ENCODE measurements around the gene ZNF286A.
"Not testable (repeated sequence)": the region's sequence is repeated elsewhere in the genome, so short reads cannot be mapped to it uniquely, and the experiment has no call there.

The ZNF286A gene

DNA sequence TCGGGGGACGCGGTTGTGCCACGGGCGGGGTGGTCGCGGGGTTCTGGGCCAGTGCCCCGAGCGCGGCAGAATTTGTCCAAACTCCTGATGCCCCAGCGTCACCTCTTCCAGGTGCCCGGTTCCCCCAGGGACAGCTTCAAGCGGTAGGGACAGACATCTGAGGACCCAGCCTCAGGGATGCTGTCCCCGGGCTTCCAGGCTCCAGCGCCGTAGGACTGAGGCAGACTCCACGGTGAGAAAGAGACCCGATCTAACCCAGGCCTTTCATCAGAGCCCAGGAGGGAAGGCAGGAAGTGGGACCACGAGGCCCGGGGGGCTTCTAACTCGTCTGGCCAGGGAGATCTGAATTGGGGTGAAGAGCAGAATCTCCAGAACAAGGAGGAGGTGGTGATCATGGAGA, 385 bp downstream of the ZNF286A start:
- DNase-seq (ENCODE audit: low read depth in 2 of 2), result not testable (repeated sequence)

- not testable (repeated sequence) for DNase-seq (ENCODE audit: low read depth in 2 of 2)
These were observed 4.7 kb downstream of the ZNF286A start for GRCh38 chr17:15704239-15704638.

- DNase-seq (ENCODE audit: low read depth in 2 of 2), result not testable (repeated sequence)
These were observed 5.3 kb downstream of the ZNF286A start for GRCh38 chr17:15704813-15705212.

- DNase-seq (ENCODE audit: low read depth in 2 of 2), result not testable (repeated sequence)
These were observed 9.3 kb downstream of the ZNF286A start for GRCh38 chr17:15708879-15709278.

DNA sequence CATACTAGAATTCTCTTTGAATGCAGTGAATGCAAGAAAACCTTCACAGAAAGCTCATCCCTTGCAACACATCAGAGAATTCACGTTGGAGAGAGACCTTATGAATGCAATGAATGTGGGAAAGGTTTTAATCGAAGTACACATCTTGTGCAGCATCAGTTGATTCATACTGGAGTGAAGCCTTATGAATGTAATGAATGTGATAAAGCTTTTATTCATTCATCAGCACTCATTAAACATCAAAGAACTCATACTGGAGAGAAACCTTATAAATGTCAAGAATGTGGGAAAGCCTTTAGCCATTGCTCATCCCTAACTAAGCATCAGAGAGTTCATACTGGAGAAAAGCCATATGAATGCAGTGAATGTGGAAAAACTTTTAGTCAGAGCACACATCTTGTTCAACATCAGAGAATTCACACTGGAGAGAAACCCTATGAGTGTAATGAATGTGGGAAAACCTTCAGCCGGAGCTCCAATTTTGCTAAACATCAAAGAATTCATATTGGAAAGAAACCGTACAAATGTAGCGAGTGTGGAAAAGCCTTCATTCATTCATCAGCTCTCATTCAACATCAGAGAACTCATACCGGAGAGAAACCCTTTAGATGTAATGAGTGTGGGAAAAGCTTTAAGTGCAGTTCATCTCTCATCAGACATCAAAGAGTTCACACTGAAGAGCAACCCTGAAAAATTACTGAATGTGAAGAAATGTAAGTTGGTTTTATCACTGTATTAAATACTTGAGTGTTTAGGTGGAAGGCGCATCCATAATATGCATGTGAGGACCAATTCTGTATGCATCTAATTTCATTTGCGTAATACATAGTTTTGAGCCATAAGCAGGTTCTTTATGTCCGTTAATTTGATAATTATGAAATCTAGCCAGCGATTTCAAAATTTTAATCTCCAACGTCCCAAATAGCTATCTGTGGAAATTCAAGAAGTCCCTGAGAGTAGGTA, 17.3 kb downstream of the ZNF286A start:
- not testable (repeated sequence) for DNase-seq (ENCODE audit: low read depth in 2 of 2)

- not testable (repeated sequence) for DNase-seq (ENCODE audit: low read depth in 2 of 2)
These were observed 31.0 kb downstream of the ZNF286A start for GRCh38 chr17:15730535-15730934.

- DNase-seq (ENCODE audit: low read depth in 2 of 2), result not testable (repeated sequence)
These were observed 32.3 kb downstream of the ZNF286A start, which contains the start of gene TBC1D26 for GRCh38 chr17:15731900-15732299. TSS of gene TBC1D26 (plus strand) at chr17:15732283. CDS start at chr17:15735349, 3,066 bp downstream.

GRCh38 chr17:15733174-15733789, 33.7 kb downstream of the ZNF286A start:
- not testable (repeated sequence) for DNase-seq (ENCODE audit: low read depth in 2 of 2)

- not testable (repeated sequence) for DNase-seq (ENCODE audit: low read depth in 2 of 2)
These were observed 37.0 kb downstream of the ZNF286A start for GRCh38 chr17:15736578-15736977.

DNA sequence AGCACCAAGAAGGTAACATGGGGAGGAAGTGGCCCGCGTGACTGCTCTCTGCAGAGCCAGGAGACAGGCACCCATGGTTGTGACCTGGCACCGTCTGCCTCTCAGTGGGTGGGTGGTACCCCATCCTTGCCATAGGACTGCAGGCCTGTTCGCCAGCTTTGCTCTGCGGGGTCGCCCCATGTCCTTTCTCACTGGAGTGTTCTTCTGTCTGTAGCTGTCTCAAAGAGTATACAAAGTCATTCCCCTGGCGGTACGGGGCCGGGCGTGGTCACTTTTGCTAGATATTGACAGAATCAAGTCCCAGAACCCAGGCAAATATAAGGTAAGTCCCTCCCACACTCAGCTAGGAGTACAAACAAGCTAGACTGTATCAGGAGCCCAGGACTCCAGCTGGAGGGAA, 38.5 kb downstream of the ZNF286A start:
- DNase-seq (ENCODE audit: low read depth in 2 of 2), result no peak

DNA sequence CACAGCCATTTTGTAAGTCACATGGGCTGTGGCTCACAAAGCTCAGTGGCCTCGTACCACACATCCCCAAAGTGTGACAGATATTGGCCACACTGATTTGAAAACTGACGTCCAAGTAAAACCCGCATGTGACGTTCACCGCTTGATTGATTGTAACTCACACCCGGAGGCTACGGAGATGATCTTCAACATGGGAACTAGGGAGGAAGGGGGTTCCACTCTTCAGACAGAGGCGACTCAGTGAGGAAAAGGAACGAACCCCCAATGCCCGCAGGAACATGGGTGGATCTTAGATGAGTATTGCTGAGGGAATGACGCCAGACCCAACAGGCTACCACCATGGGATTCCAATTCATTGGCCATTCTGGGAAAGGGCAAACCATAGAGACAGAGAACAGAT, 39.7 kb downstream of the ZNF286A start:
- DNase-seq (ENCODE audit: low read depth in 2 of 2), result not testable (repeated sequence)

DNA sequence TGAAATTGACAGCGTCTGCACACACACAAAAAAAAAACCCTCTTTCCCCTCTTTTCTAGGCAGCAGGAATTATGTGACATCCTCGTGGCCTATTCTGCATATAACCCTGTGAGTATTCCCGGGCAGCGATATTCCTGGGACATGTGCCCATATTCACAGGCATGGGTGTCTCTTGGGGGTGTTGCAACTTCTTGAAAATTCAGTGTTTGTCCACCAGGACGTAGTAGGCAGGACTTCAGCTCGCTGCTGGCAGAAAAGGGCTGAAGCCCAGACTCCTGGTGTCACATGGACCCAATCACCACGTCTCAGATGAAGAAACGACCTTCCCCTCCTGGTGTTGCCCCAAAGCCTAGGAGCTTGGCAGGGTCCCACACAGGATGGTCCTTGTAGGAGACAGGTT, 40.5 kb downstream of the ZNF286A start:
- not testable (repeated sequence) for DNase-seq (ENCODE audit: low read depth in 2 of 2)

DNA sequence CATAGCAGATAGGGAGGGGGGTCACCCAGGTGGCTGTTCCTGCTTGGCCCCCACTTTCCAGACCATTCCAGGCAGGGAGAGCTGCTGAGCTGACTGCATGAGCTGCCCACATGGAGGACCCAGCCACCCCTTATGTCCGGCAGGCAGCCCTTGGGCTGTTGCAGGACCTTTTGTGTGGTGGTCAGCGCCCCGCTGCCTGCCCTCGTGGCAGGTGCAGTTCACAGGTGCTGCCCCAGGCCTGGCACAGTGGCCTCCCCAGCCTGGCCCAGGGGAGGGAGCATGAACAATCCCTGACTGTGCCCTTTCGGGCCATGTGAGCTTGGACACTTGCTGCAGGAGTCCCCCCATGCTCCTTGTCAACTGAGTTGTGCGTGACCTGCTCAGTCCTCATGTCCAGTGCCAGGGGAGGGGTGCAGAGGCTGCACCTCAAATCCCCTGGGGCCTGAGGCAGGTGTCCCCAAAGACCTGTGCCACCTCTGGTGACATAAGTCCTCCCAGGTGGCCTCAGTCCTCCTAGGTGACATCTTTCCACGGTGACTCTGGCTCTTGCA, 41.1 kb downstream of the ZNF286A start:
- DNase-seq (ENCODE audit: low read depth in 2 of 2), result no peak

GRCh38 chr17:15741624-15742023, 42.1 kb downstream of the ZNF286A start:
- no peak for DNase-seq (ENCODE audit: low read depth in 2 of 2)

DNA sequence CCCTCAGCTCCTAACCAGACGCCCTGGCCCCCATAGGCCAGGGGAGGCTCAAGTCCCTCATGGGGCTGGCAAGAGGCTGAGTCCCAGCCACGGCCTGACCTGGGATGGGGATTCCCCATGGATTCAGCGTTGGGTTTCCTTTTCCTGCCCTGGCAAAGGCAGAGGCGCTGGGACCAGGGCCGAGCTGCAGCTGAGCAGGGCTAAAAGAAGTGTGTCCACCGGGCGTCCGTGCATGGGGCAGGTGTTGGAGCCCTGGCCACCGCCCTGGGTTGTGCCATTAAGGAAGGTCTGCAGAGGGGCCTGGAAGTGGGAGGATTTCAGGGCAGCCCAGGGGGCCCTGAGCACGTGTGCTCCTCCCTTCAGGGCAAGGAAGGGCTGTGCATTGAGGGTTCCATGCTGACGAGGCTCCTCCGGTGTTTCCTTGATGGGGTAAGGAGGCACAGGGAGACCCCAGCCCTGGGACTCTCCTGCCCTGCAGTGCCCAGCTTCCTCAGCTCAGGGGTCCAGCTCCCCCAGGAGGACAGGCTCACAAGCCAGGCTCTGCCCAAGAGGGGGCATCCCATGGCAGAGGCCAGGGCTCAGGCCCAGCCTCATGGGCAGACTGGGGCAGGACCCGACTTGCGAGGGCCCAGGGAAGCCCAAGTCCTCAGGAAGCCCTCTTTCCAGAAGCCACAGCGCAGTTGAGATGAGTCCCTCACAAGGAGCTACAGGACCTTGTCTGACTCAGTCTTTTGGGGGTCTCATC, 42.7 kb downstream of the ZNF286A start:
- DNase-seq (ENCODE audit: low read depth in 2 of 2), result no peak

DNA sequence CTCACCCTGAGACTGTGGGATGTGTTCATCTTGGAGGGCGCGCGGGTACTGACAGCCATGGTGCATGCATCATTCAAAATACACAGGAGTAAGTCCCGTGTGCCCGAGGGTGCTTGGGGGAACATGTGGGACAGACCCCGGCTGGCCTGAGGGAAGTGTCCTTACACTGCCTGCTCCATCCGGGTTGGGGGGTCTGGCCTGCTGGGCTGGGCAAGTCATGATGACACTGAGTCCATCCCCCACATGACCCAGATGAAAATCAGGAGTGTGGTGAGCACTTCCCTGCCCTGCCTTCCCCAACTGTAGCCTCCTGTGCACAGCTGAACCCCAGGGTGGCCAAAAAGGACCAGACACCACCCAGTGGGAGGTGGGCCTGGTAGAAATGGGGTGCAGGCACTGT, 43.4 kb downstream of the ZNF286A start:
- no peak for DNase-seq (ENCODE audit: low read depth in 2 of 2)

DNA sequence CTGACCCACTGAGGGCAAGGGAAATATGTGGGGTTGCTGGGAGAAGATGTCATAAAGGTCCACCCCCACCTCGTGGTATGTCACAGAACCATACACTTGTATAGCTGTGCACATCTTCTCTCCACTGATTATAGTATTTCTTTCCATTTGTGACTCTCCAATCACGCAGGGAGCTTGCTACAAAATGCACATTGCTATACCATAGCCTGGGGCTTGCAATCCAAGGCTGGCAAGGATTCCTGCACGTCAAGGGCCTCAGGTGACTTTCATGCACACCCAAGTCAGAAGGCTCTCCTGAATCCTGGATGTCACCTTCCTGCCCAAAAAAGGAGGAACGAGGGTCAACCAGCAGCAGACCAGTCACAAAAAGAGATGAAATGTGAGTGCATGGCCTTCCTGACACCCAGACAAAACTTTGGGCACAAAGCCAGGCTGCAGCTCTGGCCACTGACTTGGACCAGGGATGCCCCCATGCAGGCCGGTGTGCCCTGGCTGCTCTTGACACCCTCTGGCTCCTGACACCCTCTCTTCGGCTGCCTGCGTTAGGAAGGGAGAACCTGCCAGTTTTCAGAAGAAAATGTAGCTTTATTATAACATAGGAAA, 44.6 kb downstream of the ZNF286A start:
- DNase-seq (ENCODE audit: low read depth in 2 of 2), result no peak

DNA sequence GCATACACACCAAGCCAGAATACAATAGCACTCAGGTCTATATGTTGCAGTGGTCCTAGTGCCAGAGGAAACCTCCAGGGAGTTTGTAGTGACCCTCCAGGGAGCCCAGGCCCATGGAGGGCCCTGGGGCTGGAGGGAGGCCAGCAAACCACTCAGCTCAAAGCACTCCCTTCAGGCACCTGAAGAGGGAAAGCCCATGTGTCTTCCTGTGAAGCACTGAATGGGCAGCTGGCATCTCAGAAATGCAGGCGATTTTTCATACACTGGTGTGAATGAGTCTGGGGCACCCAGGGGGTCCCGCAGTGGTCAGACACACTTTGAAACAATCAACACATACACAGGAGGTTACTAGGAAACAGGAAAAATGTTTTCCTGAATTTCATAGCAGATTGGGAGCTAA, 45.3 kb downstream of the ZNF286A start:
- no peak for DNase-seq (ENCODE audit: low read depth in 2 of 2)

DNA sequence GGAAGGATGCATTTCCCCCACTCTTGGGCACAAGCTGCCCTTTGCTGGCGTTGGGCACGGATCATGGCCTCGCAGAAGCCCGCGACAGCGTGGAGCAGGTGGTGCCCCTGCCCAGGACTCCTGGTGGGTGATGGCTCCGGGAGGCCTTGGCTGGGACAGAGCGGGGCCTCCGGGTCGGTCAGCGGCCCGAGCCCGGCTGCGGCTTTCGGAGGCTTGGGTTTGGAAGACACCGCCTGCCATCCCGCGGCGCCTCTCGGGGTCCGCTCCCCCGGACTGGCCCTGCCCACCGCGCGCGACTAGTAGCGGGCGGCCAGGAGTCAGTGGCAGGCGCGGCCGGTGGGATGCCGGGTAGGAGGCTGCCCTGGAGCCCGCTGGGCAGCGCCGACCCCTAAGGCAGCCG, 49.9 kb downstream of the ZNF286A start:
- DNase-seq (ENCODE audit: low read depth in 2 of 2), result not testable (repeated sequence)

- not testable (repeated sequence) for DNase-seq (ENCODE audit: low read depth in 2 of 2)
These were observed 69.4 kb downstream of the ZNF286A start for GRCh38 chr17:15768865-15769533.
